Measurements from ENCODE around the gene TRAPPC14. TPM values are rescaled to one million over a fixed set of nuclear protein-coding genes. Genes with fewer than 3 reads are reported as not detected.

Gene TRAPPC14
- total and polyA plus RNA-seq, 9 of the 15 experiments (the other 6 are each of a cell fraction or from before 2014, with no cell fraction given), result 0.42 to 45.9 (median 18.2) TPM

- in situ Hi-C loops (cut with MboI) (no loop called here), intact Hi-C loops (cut with micrococcal nuclease) (no loop called here)
- Histone ChIP-seq H4K20me1 (replicated peaks; ENCODE audit: control insufficient read depth, insufficient read depth, low read length) (no peaks in the 10 kb centered on the region), H3K4me2 (ENCODE audit: insufficient read depth, low read length) (no peak overlapping the region), H3K27me3 (ENCODE audit: control insufficient read depth in 2 of 2, insufficient read depth in 2 of 2, low read length in 2 of 2) (no peaks in the 10 kb centered on the region), H3K9me3 (replicated peaks; ENCODE audit: control insufficient read depth, insufficient read depth, low read depth, low read length) (no peaks in the 10 kb centered on the region), H2AFZ (ENCODE audit: low read depth, low read length) (peak overlapping the region; percentile 57), H3K9me1 (ENCODE audit: control insufficient read depth, insufficient read depth, low read length) (no peaks in the 10 kb centered on the region), H3K79me2 (ENCODE audit: control insufficient read depth, insufficient read depth, low read length) (no peaks in the 10 kb centered on the region), H3K27ac (ENCODE audit: extremely low read depth, low read depth, low read length) (no peak overlapping the region), H3K36me3 (ENCODE audit: control insufficient read depth, insufficient read depth, low read length) (no peaks in the 10 kb centered on the region), H3K9ac (ENCODE audit: insufficient read depth in 1 of 2, low read depth in 2 of 2, low read length in 2 of 2) (no peak overlapping the region), H3K4me3 (no peak overlapping the region), H3K4me1 (replicated peaks in 1 of 2; ENCODE audit: control insufficient read depth in 2 of 2, insufficient read depth in 2 of 2, low read length in 2 of 2) (peaks cover 0 to 11% of the 10 kb centered on the region in 2 experiments; a peak in 3 of 5 replicates)
- TF ChIP-seq SRSF3 (IDR thresholded peaks at IDR 0.05; ENCODE audit: insufficient read depth, low read length) (no peak), MYNN (IDR thresholded peaks at IDR 0.05) (peak; percentile 61; the same call in 1 of the 2 replicates), MYNN (CRISPR knock-in tag; IDR thresholded peaks at IDR 0.05) (no peak)
- ATAC-seq (no peak), FAIRE-seq (no peak), DNase-seq (ENCODE audit: extremely low read depth in 1 of 4, low spot score in 3 of 4) (no peak)
- no TSS peak for BruUV-seq (replicated peaks)
- ChIA-PET CTCF (ENCODE audit: low intra/inter-chr PET ratio) (no interaction called here), POLR2A (no interaction called here)
- WGBS (ENCODE audit: insufficient coverage, low coverage, missing lambda C conversion rate), result 31% methylated on average over 2 of the region's 2 CpGs
Measured at GRCh38 chr7:100191775-100192174, 33.3 kb upstream of the TRAPPC14 start.

DNA sequence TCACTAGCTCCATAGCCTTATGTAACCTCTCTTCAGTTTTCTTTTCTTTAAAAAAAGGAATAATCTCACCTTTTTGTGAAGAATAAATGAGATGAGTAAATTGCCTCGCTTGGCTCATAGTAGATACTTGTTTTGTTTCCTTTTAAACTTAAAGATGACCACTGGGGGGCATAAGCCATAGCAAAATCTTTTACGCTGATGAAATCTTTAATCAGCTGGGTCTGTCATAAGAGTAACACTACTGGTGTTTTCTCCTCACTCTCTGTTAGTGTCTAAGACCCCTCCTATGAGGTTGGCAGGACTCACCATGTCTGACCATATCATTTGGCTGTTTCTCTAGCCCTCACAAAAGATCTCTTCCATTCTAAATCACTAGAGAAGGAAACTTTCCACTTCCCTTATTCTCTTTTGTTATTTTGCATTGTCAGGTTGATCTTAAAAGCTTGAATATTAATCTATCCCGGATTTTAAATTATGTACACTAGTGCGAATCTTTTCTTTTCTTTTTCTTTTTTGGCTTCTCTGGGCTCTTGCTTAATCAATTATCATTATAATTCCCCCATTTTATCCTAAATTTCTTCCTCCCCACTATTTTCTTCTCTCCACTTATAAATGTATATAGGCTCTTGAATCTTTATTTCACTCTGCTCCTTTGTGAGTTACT lies 31.7 kb upstream of the TRAPPC14 start:
- H3K36me3 ChIP-seq (ENCODE audit: control insufficient read depth, insufficient read depth, low read length), result no peaks in the 10 kb centered on the region
- H2AFZ ChIP-seq (ENCODE audit: low read depth, low read length), result peak overlapping the region; percentile 75
- DNase-seq (ENCODE audit: extremely low read depth in 1 of 4, low spot score in 3 of 4) (peak; percentile 48 to 76 (median 52)), ATAC-seq (peak; percentile 90), FAIRE-seq (peak; percentile 83)
- ChIA-PET CTCF (ENCODE audit: low intra/inter-chr PET ratio) (interaction anchor here (1.1 kb wide), 1 partner anchor 27 kb away, joined by 4 read pairs; no protein-coding TSS in a partner anchor), POLR2A (interaction anchor here (0.7 to 1.5 kb wide), 4 partner anchors 8 to 239 kb away, joined by 3 to 12 read pairs (median 7); partner anchors contain the start of gene MEPCE)
- peaks cover 0 to 11% of the 10 kb centered on the region in 2 experiments; a peak in 3 of 5 replicates for H3K4me1 ChIP-seq (replicated peaks in 1 of 2; ENCODE audit: control insufficient read depth in 2 of 2, insufficient read depth in 2 of 2, low read length in 2 of 2)
- H3K4me3 ChIP-seq, result no peak overlapping the region
- in situ Hi-C loops (cut with MboI) (no loop called here), intact Hi-C loops (cut with micrococcal nuclease) (loop anchor here (1.0 kb wide), 3 partner anchors 26 to 42 kb away; partner anchors contain the start of genes LAMTOR4 and TRAPPC14)
- no TSS peak for BruUV-seq (replicated peaks)
- no peak overlapping the region for H3K4me2 ChIP-seq (ENCODE audit: insufficient read depth, low read length)
- 5% methylated on average over 4 of the region's 4 CpGs for WGBS (ENCODE audit: insufficient coverage, low coverage, missing lambda C conversion rate)
- no peaks in the 10 kb centered on the region for H3K9me3 ChIP-seq (replicated peaks; ENCODE audit: control insufficient read depth, insufficient read depth, low read depth, low read length)
- no peaks in the 10 kb centered on the region for H4K20me1 ChIP-seq (replicated peaks; ENCODE audit: control insufficient read depth, insufficient read depth, low read length)
- no peak overlapping the region for H3K27ac ChIP-seq (ENCODE audit: extremely low read depth, low read depth, low read length)
- H3K9ac ChIP-seq (ENCODE audit: insufficient read depth in 1 of 2, low read depth in 2 of 2, low read length in 2 of 2), result no peak overlapping the region
- no peaks in the 10 kb centered on the region for H3K27me3 ChIP-seq (ENCODE audit: control insufficient read depth in 2 of 2, insufficient read depth in 2 of 2, low read length in 2 of 2)
- H3K79me2 ChIP-seq (ENCODE audit: control insufficient read depth, insufficient read depth, low read length), result no peaks in the 10 kb centered on the region
- no peaks in the 10 kb centered on the region for H3K9me1 ChIP-seq (ENCODE audit: control insufficient read depth, insufficient read depth, low read length)
- TF ChIP-seq E2F3 (CRISPR knock-in tag; IDR thresholded peaks at IDR 0.05) (no peak), SMAD1 (IDR thresholded peaks at IDR 0.05; ENCODE audit: low read depth, low read length, partially characterized antibody) (no peak), THAP7 (CRISPR knock-in tag; IDR thresholded peaks at IDR 0.05) (no peak), BRD9 (IDR thresholded peaks at IDR 0.05; ENCODE audit: low read depth, partially characterized antibody) (peak; percentile 75), PHB (CRISPR knock-in tag; IDR thresholded peaks at IDR 0.05) (no peak), FOS (IDR thresholded peaks at IDR 0.05; ENCODE audit: extremely low read depth, insufficient read length) (no peak), HMG20A (CRISPR knock-in tag; conservative IDR thresholded peaks at IDR 0.05) (no peak), GATAD2B (IDR thresholded peaks at IDR 0.05; ENCODE audit: borderline replicate concordance) (no peak), DDX20 (tag; IDR thresholded peaks at IDR 0.05; ENCODE audit: low read depth) (no peak), CSDE1 (IDR thresholded peaks at IDR 0.05) (no peak), RB1 (IDR thresholded peaks at IDR 0.05; ENCODE audit: low read depth) (no peak)
- TF ChIP-seq, protein P1, sequence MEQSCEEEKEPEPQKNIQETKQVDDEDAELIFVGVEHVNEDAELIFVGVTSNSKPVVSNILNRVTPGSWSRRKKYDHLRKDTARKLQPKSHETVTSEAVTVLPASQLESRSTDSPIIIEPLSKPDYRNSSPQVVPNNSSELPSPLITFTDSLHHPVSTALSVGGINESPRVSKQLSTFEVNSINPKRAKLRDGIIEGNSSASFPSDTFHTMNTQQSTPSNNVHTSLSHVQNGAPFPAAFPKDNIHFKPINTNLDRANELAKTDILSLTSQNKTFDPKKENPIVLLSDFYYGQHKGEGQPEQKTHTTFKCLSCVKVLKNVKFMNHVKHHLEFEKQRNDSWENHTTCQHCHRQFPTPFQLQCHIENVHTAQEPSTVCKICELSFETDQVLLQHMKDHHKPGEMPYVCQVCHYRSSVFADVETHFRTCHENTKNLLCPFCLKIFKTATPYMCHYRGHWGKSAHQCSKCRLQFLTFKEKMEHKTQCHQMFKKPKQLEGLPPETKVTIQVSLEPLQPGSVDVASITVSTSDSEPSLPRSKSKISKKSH (CRISPR knock-in tag; IDR thresholded peaks at IDR 0.05), result no peak
